HTERT RPE-1 (cell line): Measurements from ENCODE around the gene OR2H2.

ENCODE experiments used
- in situ Hi-C: fragments of 300-500 bp; cut with MboI; formaldehyde crosslinking; loops from 4 replicates; pipeline ENCODE4 v1.14.3; 2020; ENCODE audit warnings: low sequenced_read_pairs

OR2H2 gene

DNA sequence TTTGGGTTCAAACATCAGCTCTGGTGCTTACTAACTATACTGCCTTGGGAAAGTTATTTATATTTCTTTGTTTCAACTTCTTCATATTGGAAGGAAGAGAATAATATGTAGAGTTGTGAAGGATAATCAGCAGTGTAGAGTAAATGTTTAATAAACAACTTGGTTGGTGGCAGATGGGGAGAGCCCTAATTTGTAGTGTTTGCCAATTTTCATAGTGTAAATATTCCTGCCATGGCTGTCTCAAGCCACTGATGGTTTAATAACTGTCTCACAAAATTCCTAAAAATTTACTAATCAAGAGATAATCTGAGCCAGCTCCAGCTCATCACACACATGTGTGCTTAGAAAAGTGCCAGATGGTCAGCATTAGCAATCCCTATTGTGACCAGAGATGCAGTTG lies at the start of gene OR2H2:
Gene OR2H2 (plus strand): TSS at position 301 of the 400 bp plus-strand sequence. CDS start 2,824 bp downstream, outside the sequence.
- in situ Hi-C loops, result no loop called here

DNA sequence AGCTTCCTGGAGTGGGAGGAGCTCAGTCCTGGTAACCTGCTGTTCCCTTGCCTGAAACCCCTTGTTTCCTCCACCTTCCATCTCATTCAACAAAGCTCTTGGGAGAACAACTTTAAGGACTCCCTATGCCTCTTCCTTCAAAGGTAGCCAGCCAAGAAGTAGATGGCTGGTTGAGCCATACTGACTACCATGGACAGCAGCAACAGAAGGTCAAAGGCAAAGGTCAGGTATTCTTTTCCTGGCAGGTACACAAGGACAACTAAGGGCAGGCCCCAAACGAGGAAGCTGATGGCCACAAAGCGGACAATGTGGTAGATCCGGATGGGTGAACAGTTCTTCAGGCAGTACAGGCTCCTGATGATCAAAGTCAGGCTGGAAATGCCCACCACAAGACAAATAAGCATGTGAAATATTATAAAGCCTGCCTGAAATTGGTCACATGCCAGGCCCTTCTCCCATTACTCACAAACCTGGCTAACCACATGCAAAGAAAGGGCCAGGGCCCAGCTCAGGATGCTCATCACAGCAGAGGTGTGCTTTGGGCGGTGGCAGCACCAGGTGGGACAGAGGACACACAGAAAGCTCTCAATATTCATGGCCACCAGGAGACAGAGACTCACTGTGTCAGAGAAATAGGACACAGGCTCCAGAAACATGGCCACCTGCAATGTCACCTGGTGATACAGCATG lies 47.1 kb upstream of the OR2H2 start:
- in situ Hi-C loops, result no loop called here

DNA sequence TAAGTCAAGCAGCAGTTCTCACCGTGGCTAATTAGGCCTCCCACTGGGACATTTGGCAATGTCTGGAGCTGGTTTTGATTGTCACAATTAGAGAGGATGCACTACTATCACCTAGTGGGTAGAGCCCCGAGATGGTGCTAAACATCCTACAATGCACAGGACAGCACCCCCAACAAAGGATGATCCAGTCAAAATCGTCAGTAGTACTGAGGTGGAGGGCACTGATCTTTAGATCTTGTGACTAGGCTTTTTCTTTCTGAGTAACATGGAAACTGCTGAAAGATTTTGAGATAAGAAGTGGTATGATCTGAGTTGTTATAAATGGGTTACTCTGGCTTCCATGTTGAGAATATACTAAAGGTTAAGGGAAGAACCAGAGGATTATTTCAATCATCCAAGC lies 37.3 kb upstream of the OR2H2 start:
- in situ Hi-C loops, result no loop called here

DNA sequence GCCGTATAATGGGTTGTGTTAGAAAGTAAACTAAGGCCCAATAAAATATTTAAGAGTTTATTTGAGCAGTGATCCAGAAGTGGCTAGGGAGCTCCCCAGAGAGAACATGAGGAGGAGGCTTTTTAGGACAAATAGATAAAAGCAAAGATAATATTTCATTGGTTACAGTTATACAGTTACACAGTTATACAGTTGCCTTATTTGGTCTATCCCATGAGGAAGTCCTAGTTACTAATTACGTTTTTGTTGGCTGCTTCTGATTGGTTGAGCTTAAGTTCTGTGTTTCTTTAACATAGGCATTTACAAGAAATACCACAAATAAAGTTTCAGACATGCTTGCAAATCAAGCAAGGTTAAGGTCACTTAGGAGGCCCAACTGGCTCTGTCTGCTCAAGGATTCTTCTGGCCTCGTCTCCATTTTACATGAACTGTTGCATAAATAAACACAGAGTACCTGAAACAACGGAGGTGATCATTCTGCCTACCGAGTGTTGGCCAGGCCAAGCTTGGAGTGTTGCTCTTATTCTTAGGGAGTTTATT lies 32.3 kb upstream of the OR2H2 start:
- in situ Hi-C loops, result no loop called here

DNA sequence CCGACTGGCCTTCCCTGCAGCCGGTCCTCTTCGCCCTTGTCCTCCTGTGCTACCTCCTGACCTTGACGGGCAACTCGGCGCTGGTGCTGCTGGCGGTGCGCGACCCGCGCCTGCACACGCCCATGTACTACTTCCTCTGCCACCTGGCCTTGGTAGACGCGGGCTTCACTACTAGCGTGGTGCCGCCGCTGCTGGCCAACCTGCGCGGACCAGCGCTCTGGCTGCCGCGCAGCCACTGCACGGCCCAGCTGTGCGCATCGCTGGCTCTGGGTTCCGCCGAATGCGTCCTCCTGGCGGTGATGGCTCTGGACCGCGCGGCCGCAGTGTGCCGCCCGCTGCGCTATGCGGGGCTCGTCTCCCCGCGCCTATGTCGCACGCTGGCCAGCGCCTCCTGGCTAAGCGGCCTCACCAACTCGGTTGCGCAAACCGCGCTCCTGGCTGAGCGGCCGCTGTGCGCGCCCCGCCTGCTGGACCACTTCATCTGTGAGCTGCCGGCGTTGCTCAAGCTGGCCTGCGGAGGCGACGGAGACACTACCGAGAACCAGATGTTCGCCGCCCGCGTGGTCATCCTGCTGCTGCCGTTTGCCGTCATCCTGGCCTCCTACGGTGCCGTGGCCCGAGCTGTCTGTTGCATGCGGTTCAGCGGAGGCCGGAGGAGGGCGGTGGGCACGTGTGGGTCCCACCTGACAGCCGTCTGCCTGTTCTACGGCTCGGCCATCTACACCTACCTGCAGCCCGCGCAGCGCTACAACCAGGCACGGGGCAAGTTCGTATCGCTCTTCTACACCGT lies 31.5 kb upstream of the OR2H2 start:
- in situ Hi-C loops, result no loop called here

DNA sequence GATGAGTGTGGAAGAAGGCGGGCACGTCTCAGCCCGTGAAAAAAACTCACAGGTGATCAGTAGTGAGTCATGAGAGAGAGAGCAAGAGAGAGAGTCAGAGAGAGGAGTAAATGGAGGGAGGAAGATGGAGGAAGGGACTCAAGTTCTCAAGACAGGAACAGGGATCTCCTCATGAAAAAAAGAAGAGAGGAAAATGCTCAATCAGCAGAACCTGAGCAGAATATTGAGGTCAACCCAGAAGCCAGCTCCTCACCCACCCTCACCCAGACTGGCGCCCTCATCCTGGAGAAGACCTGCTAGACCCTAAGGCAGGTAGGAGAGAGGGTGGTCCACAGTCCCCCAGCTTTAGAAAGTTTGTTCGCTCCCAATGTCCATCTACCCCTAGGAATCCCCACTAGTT lies 30.2 kb upstream of the OR2H2 start:
- in situ Hi-C loops, result no loop called here

DNA sequence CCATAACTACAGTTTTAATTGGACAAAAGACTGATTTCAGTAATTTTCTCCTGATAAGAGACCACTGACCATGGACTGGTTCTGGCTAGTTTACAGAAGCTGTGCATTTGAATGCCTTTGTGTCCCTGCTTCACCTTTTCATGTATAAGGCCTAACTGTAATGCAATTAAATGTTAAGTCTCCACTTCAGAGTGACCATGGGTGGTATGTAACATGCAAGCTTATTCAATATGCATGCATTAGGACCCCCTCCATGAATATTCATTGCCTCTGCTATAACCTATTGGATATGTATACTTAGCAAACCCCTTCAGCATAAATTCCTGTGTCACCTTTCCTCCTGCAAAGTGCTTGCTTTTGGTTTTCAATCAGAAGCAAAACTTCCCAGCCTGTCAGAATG lies 27.6 kb upstream of the OR2H2 start:
- in situ Hi-C loops, result no loop called here

DNA sequence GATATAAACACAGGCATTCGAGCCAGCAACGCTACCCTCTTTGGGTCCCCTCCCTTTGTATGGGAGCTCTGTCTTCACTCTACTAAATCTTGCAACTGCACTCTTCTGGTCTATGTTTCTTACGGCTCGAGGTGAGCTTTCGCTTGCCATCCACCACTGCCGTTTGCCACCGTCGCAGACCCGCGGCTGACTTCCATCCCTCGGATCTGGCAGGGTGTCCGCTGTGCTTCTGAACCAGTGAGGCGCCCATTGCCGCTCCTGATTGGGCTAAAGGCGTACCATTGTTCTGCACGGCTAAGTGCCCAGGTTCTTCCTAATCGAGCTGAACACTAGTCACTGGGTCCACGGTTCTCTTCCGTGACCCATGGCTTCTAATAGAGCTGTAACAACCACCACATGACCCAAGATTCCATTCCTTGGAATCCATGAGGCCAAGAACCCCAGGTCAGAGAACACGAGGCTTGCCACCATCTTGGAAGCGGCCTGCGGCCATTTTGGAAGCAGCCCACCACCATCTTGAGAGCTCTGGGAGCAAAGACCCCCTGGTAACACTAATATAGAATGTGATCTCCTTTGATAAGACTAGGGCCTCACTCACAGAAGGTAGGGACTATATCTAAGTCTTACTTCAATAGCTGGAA lies 26.4 kb upstream of the OR2H2 start:
- in situ Hi-C loops, result no loop called here

DNA sequence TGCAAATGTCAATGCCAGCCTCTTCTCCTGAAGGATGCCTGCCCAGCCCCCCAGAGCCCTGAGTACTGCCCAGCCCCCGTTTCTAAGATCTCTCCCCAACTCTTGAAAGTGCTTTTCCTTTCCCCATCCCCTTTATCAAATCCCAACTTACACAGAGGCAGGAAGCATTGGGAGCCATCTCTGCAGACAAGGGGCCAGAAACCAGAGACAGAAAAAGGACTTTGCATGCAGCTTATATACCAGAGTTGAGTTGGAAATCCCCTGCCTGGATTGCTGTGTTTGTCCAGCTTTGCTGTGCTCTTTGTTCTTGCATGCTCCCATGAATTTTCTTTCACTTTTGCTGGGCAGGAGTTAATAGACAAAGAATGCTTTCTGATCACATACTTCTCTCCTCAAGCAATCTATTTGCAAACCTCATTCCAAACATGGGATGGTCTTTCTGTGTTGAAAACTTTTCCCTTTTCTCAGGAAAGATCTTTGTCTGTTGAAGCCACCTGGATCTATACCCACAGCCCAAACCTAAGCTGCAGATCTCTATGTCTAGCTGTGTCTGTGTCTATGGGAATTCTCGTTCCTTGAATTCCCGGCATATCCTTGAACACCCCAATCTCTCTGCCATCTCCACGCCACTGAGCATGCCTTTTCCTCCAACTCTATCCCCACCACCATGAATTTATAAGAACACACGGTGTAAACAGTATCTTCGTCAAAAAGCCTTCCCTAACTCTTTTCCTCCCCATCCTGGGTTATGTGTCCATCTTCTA lies 25.2 kb upstream of the OR2H2 start, which contains the start of gene UBD:
Gene UBD (minus strand): TSS at position 209 of the 764 bp plus-strand sequence. CDS start 31 bp downstream, at position 178.
- in situ Hi-C loops, result no loop called here

DNA sequence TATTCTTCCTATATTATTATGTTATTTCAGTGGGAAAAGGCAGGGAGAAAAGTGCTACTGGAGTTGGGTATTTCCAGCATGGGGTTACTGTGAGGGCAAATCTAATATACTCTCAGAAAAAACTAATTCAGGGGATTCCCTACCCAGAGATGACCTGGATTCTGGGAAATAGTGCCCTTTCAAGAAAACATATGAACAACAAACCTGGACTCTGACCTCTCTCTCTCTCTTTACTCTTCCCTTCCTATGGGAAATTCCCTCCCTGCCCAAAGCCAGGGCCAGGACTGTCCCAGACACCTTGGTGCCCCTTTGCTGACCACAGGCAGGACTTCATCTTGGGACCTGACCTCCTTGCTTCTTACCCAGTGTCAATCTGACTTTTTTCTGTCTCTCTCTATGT lies 23.8 kb upstream of the OR2H2 start:
- in situ Hi-C loops, result no loop called here

DNA sequence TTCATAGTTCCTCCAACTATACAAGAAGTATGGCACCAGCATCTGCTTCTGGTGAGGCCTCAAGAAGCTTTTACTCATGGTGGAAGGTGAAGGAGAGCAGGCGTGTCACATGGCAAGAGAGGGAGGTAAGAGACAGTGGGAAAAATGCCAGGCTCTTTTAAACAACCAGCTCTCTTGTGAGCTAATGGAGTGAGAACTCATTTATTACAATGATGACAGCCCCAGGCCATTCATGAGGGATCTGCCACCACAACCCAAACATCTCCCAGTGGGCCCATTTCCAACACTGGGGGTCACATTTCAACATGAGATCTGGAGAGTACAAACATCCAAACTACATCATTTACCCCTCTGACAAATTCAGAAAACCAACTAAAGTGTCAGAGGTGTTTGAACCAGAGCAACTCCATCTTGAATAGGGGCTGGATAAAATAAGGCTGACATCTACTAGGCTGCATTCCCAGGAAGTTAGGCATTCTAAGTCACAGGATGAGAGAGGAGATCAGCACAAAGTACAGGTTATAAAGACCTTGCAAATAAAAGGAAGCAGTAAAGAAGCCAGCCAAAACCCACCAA lies 23.2 kb upstream of the OR2H2 start:
- in situ Hi-C loops, result no loop called here

DNA sequence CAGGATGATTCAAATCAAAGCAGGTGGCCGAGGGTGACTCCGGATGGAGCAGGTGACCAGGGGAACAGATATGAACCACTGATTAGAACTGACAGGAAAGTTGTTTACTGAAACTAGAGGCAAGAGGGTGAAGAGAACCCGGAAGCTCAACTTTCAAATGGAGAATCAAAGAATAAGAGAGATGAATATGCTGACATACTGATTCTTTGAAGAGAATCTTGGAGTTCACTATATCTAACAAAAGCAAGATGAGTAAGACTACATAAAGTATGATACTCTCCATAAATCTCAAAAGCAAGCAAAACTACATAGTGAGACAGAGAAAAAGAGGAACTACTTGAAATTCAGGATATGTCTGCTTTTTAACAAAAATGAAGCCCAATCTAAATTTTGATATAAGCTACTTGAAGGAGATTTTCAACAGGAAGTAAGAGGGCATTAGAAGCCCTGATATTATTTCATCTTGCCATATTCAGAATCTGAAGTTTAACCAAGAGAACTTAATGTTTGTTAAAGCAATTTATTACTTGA lies 21.4 kb upstream of the OR2H2 start:
- in situ Hi-C loops, result no loop called here

DNA sequence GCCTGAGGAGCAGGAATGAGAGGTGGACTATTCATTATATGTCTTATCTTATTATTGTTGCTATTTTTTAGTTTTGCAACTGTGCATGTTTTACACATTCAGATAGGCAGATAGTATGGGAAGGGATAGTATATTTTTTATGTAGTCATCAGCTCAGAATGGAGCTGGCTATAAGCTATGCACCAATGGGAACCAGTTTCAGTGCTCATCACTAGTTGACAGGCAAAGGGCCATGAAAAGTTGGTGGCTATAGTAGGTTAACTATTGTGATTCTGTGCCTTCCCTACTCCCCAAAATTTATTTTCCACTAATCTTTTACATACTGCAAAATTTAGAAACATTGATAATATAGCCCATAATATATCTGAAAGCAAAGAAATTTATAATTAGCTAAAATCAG lies 20.0 kb upstream of the OR2H2 start:
- in situ Hi-C loops, result no loop called here

DNA sequence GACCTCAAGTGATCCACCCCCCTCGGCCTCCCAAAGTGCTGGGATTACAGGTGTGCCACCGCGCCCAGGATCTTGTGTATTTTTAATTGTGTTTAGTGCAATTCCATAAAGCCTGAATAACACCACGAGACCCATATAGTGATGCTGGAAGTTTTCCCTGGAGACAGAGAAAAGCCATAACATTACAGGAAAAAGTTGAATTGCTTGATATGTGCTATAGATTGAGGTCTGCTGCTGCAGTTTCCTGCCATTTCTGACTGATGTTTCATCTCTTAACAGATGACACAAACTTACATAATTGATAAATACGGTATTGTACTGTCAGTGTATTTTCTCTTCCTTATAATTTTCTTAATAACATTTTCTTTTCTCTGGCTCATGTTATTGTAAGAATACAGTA lies 18.1 kb upstream of the OR2H2 start:
- in situ Hi-C loops, result no loop called here

DNA sequence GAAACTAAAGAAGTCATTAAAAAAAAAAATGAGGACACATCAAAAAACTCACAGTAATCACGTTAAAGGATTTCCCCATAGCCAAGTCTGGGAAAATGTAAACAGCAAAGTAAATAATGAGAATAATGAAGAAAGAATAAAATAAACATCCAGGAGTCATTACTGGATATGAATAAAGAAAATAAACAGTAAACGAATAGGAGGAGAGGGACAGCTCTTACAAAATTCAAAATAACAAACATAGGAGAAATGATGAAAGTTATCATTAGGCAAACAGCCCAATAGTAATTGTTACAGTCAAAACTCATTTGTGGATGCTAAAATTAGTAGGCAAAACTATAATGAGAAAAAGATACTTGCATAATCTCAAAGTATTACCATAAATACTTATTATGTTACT lies 17.4 kb upstream of the OR2H2 start:
- in situ Hi-C loops, result no loop called here

DNA sequence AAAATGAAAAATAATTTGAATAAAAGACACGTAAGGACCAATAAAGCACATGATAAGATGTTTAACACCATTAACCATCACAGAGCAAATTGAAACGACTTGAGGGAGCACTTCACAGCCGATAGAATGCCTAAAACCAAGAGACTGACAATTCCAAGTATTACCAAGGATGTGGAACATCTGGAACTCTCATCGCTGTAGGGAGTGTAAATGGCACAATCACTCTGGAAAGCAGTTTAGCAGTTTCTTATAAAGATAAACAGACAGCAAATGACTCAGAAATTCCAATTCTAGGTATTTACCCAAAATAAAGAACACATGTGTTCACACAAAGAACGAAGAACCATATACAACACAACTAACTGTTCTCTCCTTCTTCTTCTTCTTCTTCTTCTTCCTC lies 16.9 kb upstream of the OR2H2 start:
- in situ Hi-C loops, result no loop called here

DNA sequence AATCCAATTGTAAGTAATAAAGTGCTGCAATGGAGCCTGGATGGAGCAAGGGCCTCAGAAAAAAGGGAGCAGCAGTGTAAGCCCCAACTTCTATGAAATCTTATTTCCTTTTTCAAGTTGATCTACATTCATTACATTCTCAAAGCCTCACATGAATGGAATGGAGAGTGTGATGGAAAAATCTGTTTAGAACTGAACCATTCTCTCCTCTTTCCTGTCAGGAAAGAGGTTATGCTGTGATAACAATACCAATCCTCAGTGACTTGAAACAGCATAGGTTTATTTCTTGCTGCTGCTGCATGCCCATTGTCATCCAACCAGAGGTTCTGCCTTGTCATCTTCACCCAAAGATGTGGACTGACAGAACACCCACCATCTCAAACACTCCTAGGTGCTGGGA lies 8.9 kb upstream of the OR2H2 start:
- in situ Hi-C loops, result no loop called here

DNA sequence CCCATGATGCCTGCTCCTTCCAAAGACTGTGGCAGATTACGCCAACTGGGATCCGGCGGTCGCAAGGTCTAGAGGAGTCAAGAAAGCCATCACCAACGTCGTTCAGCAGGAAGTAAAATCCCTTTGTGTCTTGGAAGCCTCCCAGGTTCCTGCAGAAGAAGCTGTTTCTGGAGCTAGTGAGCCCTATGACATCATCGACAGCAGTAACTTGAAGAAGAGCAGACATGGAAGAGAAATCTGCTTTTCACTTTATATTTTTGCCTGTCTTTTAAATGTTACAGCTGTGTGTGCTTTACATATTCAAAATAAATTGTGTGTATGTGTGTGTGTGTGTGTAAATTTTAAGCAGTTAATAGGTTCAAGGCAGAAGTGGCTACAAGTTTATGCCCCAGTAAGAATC lies 7.4 kb upstream of the OR2H2 start:
- in situ Hi-C loops, result no loop called here

DNA sequence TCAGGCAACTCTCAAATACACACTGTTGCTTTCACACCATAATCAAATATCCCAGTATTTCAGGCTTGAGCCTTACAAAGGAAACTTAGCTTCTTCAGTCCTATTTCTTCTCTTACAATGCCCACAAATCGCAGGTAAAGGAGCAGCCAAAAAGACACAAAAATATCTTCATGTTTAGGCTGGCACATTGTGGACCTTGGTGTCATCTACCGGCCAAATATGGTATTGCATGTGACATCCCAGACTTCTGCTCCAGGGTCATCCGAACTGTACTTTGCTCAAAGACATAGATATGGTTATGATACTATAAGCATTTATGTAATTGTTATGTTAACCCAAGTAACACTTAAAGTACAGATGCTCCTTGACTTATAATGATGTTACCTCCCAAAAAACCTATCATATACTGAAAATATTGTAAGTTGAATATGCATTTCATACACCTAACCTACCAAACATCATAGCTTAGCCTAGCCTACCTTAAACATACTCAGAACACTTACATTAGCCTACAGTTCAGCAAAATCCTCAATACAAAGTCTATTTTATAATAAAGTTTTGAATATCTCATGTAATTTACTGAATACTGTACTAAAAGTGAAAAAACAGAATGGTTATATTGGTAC lies 4.6 kb downstream of the OR2H2 start:
- in situ Hi-C loops, result no loop called here
